OCI-LY1 (cell line): ENCODE results near the gene PRCP.

Experiments
- H2AFZ ChIP-seq: fragments of 200-600 bp; sonication (generic), shearing (Covaris generic); 2 replicates; pipeline ENCODE4 v1.6.0; 2014; ENCODE audit warnings: antibody characterized with exemption, mild to moderate bottlenecking, low read length
- H3F3A ChIP-seq: fragments of 200-600 bp; sonication (generic), shearing (Covaris generic); 2 replicates; pipeline ENCODE4 v1.6.0; 2014; ENCODE audit warnings: mild to moderate bottlenecking, antibody characterized with exemption, low read length, moderate library complexity; ENCODE audit not compliant: insufficient read depth
- H3K27ac ChIP-seq: fragments of 200-600 bp; sonication (generic); 2 replicates; pipeline ENCODE4 v1.5.1; 2014; ENCODE audit warnings: low read length, mixed run types, mild to moderate bottlenecking, low read depth; ENCODE audit not compliant: poor library complexity, severe bottlenecking
- H3K27me3 ChIP-seq: fragments of 200-600 bp; sonication (generic); 2 replicates; pipeline ENCODE4 v1.6.0; 2014; ENCODE audit warnings: antibody characterized with exemption, mild to moderate bottlenecking, low read length, moderate library complexity; ENCODE audit not compliant: insufficient read depth
- H3K36me3 ChIP-seq: fragments of 200-600 bp; sonication (generic); 2 replicates; pipeline ENCODE4 v1.6.1; 2014; ENCODE audit warnings: mild to moderate bottlenecking, antibody characterized with exemption, low read length, moderate library complexity, mixed read lengths; ENCODE audit not compliant: insufficient read depth
- H3K4me1 ChIP-seq: fragments of 200-600 bp; sonication (generic); 2 replicates; pipeline ENCODE4 v1.5.1; 2014; ENCODE audit warnings: mild to moderate bottlenecking, low read length, moderate library complexity; ENCODE audit not compliant: insufficient read depth, severe bottlenecking
- H3K4me2 ChIP-seq: fragments of 200-600 bp; sonication (generic), shearing (Covaris generic); 2 replicates; pipeline ENCODE4 v1.6.1; 2014; ENCODE audit warnings: low read length
- H3K4me3 ChIP-seq: fragments of 200-600 bp; sonication (generic); 2 replicates; pipeline ENCODE4 v1.5.1; 2014; ENCODE audit warnings: low read length, low read depth, mild to moderate bottlenecking, mixed read lengths; ENCODE audit not compliant: poor library complexity, severe bottlenecking
- H3K79me2 ChIP-seq: fragments of 200-600 bp; shearing (Covaris generic); 2 replicates; pipeline ENCODE4 v1.6.1; 2016; ENCODE audit warnings: mixed run types, low read length, mixed read lengths; ENCODE audit not compliant: insufficient read depth
- H3K9ac ChIP-seq: fragments of 200-600 bp; sonication (generic), shearing (Covaris generic); 2 replicates; pipeline ENCODE4 v1.6.1; 2014; ENCODE audit warnings: mild to moderate bottlenecking, low read length, mixed read lengths
- H3K9me2 ChIP-seq: fragments of 200-600 bp; sonication (generic), shearing (Covaris generic); 2 replicates; pipeline ENCODE4 v1.6.1; 2014; ENCODE audit warnings: low read depth, mild to moderate bottlenecking, low read length, mixed read lengths
- H3K9me3 ChIP-seq: fragments of 200-600 bp; shearing (Covaris generic); 2 replicates; pipeline ENCODE4 v1.6.1; 2014; ENCODE audit warnings: low read length, mixed read lengths
- H4K20me1 ChIP-seq: fragments of 200-600 bp; sonication (generic), shearing (Covaris generic); 2 replicates; pipeline ENCODE4 v1.6.0; 2016; ENCODE audit warnings: mild to moderate bottlenecking, low read length; ENCODE audit not compliant: insufficient read depth
- CTCF ChIP-seq: fragments of 200-600 bp; sonication (generic), shearing (Covaris generic); IDR thresholded peaks from 2 replicates; pipeline ENCODE4 v1.5.1; 2017; ENCODE audit warnings: mild to moderate bottlenecking, antibody characterized with exemption, low read length, moderate library complexity, mixed read lengths
- EZH2 ChIP-seq: fragments of 200-600 bp; sonication (generic), shearing (Covaris generic); IDR thresholded peaks from 2 replicates; pipeline ENCODE4 v1.8.0; 2017; ENCODE audit warnings: borderline replicate concordance, mixed run types, mild to moderate bottlenecking, antibody characterized with exemption, low read length, moderate library complexity, mixed read lengths

Gene PRCP

GRCh38 chr11:82802710-82803109 lies 97.5 kb downstream of the PRCP start:
- Histone ChIP-seq H3K36me3 (no peaks in the 10 kb centered on the region), H3K27me3 (no peaks in the 10 kb centered on the region), H3K27ac (no peak overlapping the region), H3K79me2 (no peaks in the 10 kb centered on the region), H3F3A (no peaks in the 10 kb centered on the region), H2AFZ (no peak overlapping the region), H3K4me2 (no peak overlapping the region), H4K20me1 (no peaks in the 10 kb centered on the region), H3K4me3 (no peak overlapping the region), H3K4me1 (no peaks in the 10 kb centered on the region), H3K9ac (no peak overlapping the region), H3K9me2 (no peaks in the 10 kb centered on the region), H3K9me3 (no peaks in the 10 kb centered on the region)
- TF ChIP-seq CTCF (no peak), EZH2 (no peak)

GRCh38 chr11:82796998-82797961 lies 103.0 kb downstream of the PRCP start:
- H3K4me1 ChIP-seq = no peaks in the 10 kb centered on the region
- no peaks in the 10 kb centered on the region for H4K20me1 ChIP-seq
- no peak overlapping the region for H3K9ac ChIP-seq
- H2AFZ ChIP-seq = no peak overlapping the region
- no peaks in the 10 kb centered on the region for H3K27me3 ChIP-seq
- no peaks in the 10 kb centered on the region for H3K79me2 ChIP-seq
- H3K36me3 ChIP-seq = no peaks in the 10 kb centered on the region
- H3K27ac ChIP-seq = no peak overlapping the region
- H3K9me2 ChIP-seq = no peaks in the 10 kb centered on the region
- H3K4me2 ChIP-seq = no peak overlapping the region
- H3K4me3 ChIP-seq = no peak overlapping the region
- H3K9me3 ChIP-seq = no peaks in the 10 kb centered on the region
- TF ChIP-seq CTCF (no peak), EZH2 (no peak)
- no peaks in the 10 kb centered on the region for H3F3A ChIP-seq

GRCh38 chr11:82794490-82794889 lies 105.7 kb downstream of the PRCP start:
- Histone ChIP-seq H3F3A (no peaks in the 10 kb centered on the region), H3K27ac (no peak overlapping the region), H3K36me3 (no peaks in the 10 kb centered on the region), H3K4me2 (no peak overlapping the region), H4K20me1 (no peaks in the 10 kb centered on the region), H2AFZ (no peak overlapping the region), H3K9me3 (no peaks in the 10 kb centered on the region), H3K27me3 (no peaks in the 10 kb centered on the region), H3K9ac (no peak overlapping the region), H3K9me2 (no peaks in the 10 kb centered on the region), H3K4me3 (no peak overlapping the region), H3K4me1 (no peaks in the 10 kb centered on the region), H3K79me2 (no peaks in the 10 kb centered on the region)
- no peak for TF ChIP-seq CTCF
- TF ChIP-seq EZH2 = no peak
